Measurements from ENCODE around the gene CEP135. TPM values are rescaled to one million over a fixed set of nuclear protein-coding genes. Genes with fewer than 3 reads are reported as not detected.
A peak's percentile ranks its signal among the peaks of the same experiment; 100 is the strongest.

CEP135 gene
- total and polyA plus RNA-seq, 2 experiments from 2014 or later: 5.7 to 6.6 TPM

- H3K27ac ChIP-seq: no peak overlapping the region
- no peaks in the 10 kb centered on the region for H3K27me3 ChIP-seq (replicated peaks; ENCODE audit: insufficient read depth)
- peak; percentile 40 for DNase-seq
- H3K9ac ChIP-seq: no peak overlapping the region
- TF ChIP-seq EZH2phosphoT487 (IDR thresholded peaks at IDR 0.05; ENCODE audit: insufficient read depth, low read depth): no peak
- no peak for TF ChIP-seq EZH2 (IDR thresholded peaks at IDR 0.05; ENCODE audit: insufficient read depth, poor library complexity, severe bottlenecking)
- peaks cover 12% of the 10 kb centered on the region for H3K4me1 ChIP-seq (ENCODE audit: insufficient read depth)
- no peak overlapping the region for H3K4me3 ChIP-seq
- H3K9me3 ChIP-seq (ENCODE audit: low read depth): no peaks in the 10 kb centered on the region
- H4K20me1 ChIP-seq (ENCODE audit: insufficient read depth): no peaks in the 10 kb centered on the region
- H3K36me3 ChIP-seq (ENCODE audit: low read depth): peaks cover 40% of the 10 kb centered on the region
- in situ Hi-C loops (cut with MboI): no loop called here
- no peaks in the 10 kb centered on the region for H3K79me2 ChIP-seq (ENCODE audit: insufficient read depth)
- no peak overlapping the region for H2AFZ ChIP-seq
- H3K4me2 ChIP-seq (ENCODE audit: unreplicated experiment): no peak overlapping the region
- H3K9me2 ChIP-seq (ENCODE audit: insufficient read depth): no peaks in the 10 kb centered on the region
- H3F3A ChIP-seq (ENCODE audit: insufficient read depth): peaks cover 23% of the 10 kb centered on the region
Observed at GRCh38 chr4:55904576-55904975, 44.2 kb upstream of the CEP135 start.

- Histone ChIP-seq H2AFZ (no peak overlapping the region), H3K4me3 (no peak overlapping the region), H3K27me3 (replicated peaks; ENCODE audit: insufficient read depth) (no peaks in the 10 kb centered on the region), H3K27ac (no peak overlapping the region), H3K4me1 (ENCODE audit: insufficient read depth) (peaks cover 15% of the 10 kb centered on the region), H3K9me3 (ENCODE audit: low read depth) (no peaks in the 10 kb centered on the region), H3K9ac (no peak overlapping the region), H3K4me2 (ENCODE audit: unreplicated experiment) (no peak overlapping the region), H3K9me2 (ENCODE audit: insufficient read depth) (no peaks in the 10 kb centered on the region), H3F3A (ENCODE audit: insufficient read depth) (peaks cover 28% of the 10 kb centered on the region), H3K79me2 (ENCODE audit: insufficient read depth) (no peaks in the 10 kb centered on the region), H4K20me1 (ENCODE audit: insufficient read depth) (no peaks in the 10 kb centered on the region), H3K36me3 (ENCODE audit: low read depth) (peaks cover 29% of the 10 kb centered on the region)
- in situ Hi-C loops (cut with MboI): no loop called here
- WGBS, 2 experiments (ENCODE audit: low coverage in 1 of 2, low lambda C conversion rate in 2 of 2, missing lambda C conversion rate in 2 of 2): 62 to 64% methylated on average over 6 of the region's 6 CpGs
- TF ChIP-seq EZH2phosphoT487 (IDR thresholded peaks at IDR 0.05; ENCODE audit: insufficient read depth, low read depth): no peak
- TF ChIP-seq EZH2 (IDR thresholded peaks at IDR 0.05; ENCODE audit: insufficient read depth, poor library complexity, severe bottlenecking): no peak
- DNase-seq: no peak
Observed at GRCh38 chr4:55906323-55906722, 42.4 kb upstream of the CEP135 start.

GRCh38 chr4:55906989-55907388, 41.8 kb upstream of the CEP135 start:
- no peaks in the 10 kb centered on the region for H3K79me2 ChIP-seq (ENCODE audit: insufficient read depth)
- peaks cover 15% of the 10 kb centered on the region for H3K4me1 ChIP-seq (ENCODE audit: insufficient read depth)
- H3K9ac ChIP-seq: no peak overlapping the region
- H3F3A ChIP-seq (ENCODE audit: insufficient read depth): peaks cover 28% of the 10 kb centered on the region
- 77 to 88% methylated on average over 3 of the region's 3 CpGs for WGBS, 2 experiments (ENCODE audit: low coverage in 1 of 2, low lambda C conversion rate in 2 of 2, missing lambda C conversion rate in 2 of 2)
- peak; percentile 45 for DNase-seq
- no peak overlapping the region for H3K4me3 ChIP-seq
- H3K9me3 ChIP-seq (ENCODE audit: low read depth): no peaks in the 10 kb centered on the region
- no peak overlapping the region for H2AFZ ChIP-seq
- H3K27ac ChIP-seq: no peak overlapping the region
- in situ Hi-C loops (cut with MboI): no loop called here
- no peak overlapping the region for H3K4me2 ChIP-seq (ENCODE audit: unreplicated experiment)
- H4K20me1 ChIP-seq (ENCODE audit: insufficient read depth): no peaks in the 10 kb centered on the region
- TF ChIP-seq EZH2phosphoT487 (IDR thresholded peaks at IDR 0.05; ENCODE audit: insufficient read depth, low read depth) (no peak), EZH2 (IDR thresholded peaks at IDR 0.05; ENCODE audit: insufficient read depth, poor library complexity, severe bottlenecking) (no peak)
- H3K36me3 ChIP-seq (ENCODE audit: low read depth): peaks cover 24% of the 10 kb centered on the region
- H3K27me3 ChIP-seq (replicated peaks; ENCODE audit: insufficient read depth): no peaks in the 10 kb centered on the region
- H3K9me2 ChIP-seq (ENCODE audit: insufficient read depth): no peaks in the 10 kb centered on the region

- Histone ChIP-seq H3K9me3 (ENCODE audit: low read depth) (no peaks in the 10 kb centered on the region), H3K4me3 (no peak overlapping the region), H3F3A (ENCODE audit: insufficient read depth) (peaks cover 28% of the 10 kb centered on the region), H3K4me1 (ENCODE audit: insufficient read depth) (peaks cover 15% of the 10 kb centered on the region), H4K20me1 (ENCODE audit: insufficient read depth) (no peaks in the 10 kb centered on the region), H3K79me2 (ENCODE audit: insufficient read depth) (no peaks in the 10 kb centered on the region), H3K27ac (no peak overlapping the region), H3K36me3 (ENCODE audit: low read depth) (peaks cover 19% of the 10 kb centered on the region), H2AFZ (no peak overlapping the region), H3K4me2 (ENCODE audit: unreplicated experiment) (no peak overlapping the region), H3K9me2 (ENCODE audit: insufficient read depth) (no peaks in the 10 kb centered on the region), H3K27me3 (replicated peaks; ENCODE audit: insufficient read depth) (no peaks in the 10 kb centered on the region), H3K9ac (no peak overlapping the region)
- no peak for DNase-seq
- in situ Hi-C loops (cut with MboI): no loop called here
- no peak for TF ChIP-seq EZH2phosphoT487 (IDR thresholded peaks at IDR 0.05; ENCODE audit: insufficient read depth, low read depth)
- TF ChIP-seq EZH2 (IDR thresholded peaks at IDR 0.05; ENCODE audit: insufficient read depth, poor library complexity, severe bottlenecking): no peak
Observed at GRCh38 chr4:55907469-55907868, 41.3 kb upstream of the CEP135 start.

GRCh38 chr4:55910140-55910539, 38.6 kb upstream of the CEP135 start:
- no peak overlapping the region for H3K27ac ChIP-seq
- no peak overlapping the region for H3K4me3 ChIP-seq
- no peaks in the 10 kb centered on the region for H3K79me2 ChIP-seq (ENCODE audit: insufficient read depth)
- in situ Hi-C loops (cut with MboI): no loop called here
- peaks cover 11% of the 10 kb centered on the region for H3K4me1 ChIP-seq (ENCODE audit: insufficient read depth)
- no peak overlapping the region for H2AFZ ChIP-seq
- no peaks in the 10 kb centered on the region for H3K9me3 ChIP-seq (ENCODE audit: low read depth)
- H3K36me3 ChIP-seq (ENCODE audit: low read depth): 0 out of 2 replicates have a peak, but pooled peaks cover 1% of the 10 kb centered on the region
- DNase-seq: peak; percentile 63
- H3K9me2 ChIP-seq (ENCODE audit: insufficient read depth): no peaks in the 10 kb centered on the region
- H3K9ac ChIP-seq: no peak overlapping the region
- H3K27me3 ChIP-seq (replicated peaks; ENCODE audit: insufficient read depth): no peaks in the 10 kb centered on the region
- no peaks in the 10 kb centered on the region for H4K20me1 ChIP-seq (ENCODE audit: insufficient read depth)
- H3K4me2 ChIP-seq (ENCODE audit: unreplicated experiment): no peak overlapping the region
- WGBS, 2 experiments (ENCODE audit: low coverage in 1 of 2, low lambda C conversion rate in 2 of 2, missing lambda C conversion rate in 2 of 2): 76 to 92% methylated on average over 1 of the region's 1 CpG
- TF ChIP-seq EZH2 (IDR thresholded peaks at IDR 0.05; ENCODE audit: insufficient read depth, poor library complexity, severe bottlenecking): no peak
- no peak for TF ChIP-seq EZH2phosphoT487 (IDR thresholded peaks at IDR 0.05; ENCODE audit: insufficient read depth, low read depth)
- peaks cover 14% of the 10 kb centered on the region for H3F3A ChIP-seq (ENCODE audit: insufficient read depth)
